ENCODE results near the gene CPXM2. TPM values are rescaled to one million over a fixed set of nuclear protein-coding genes. Genes with fewer than 3 reads are reported as not detected.
"Not testable (repeated sequence)": the region's sequence is repeated elsewhere in the genome, so short reads cannot be mapped to it uniquely, and the experiment has no call there.

CPXM2 gene
- total RNA-seq, 1 donor from 2014 or later: 0.16 TPM

- DNase-seq: no peak
Observed at GRCh38 chr10:123742751-123743440, 148.7 kb downstream of the CPXM2 start.

DNA sequence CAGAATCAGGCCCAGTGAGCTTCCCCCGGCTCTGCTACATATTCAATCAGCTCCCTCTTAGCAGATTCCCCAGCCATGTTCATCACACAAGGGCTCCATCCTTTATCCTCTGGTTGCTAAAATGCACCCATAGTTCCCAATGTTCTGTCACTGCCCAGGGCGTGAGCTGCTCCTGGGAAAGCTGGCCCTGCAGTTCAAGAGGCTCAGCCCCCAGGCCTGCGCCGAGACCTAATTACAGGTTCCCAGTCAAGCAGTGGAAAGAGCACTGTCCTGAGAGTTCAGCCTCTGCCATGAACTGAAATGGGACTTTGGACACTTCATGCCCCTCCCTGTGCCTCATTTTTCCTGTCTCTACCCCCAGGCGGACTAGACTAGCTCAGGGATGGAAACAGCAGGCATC, 149.9 kb downstream of the CPXM2 start:
- DNase-seq: no peak

GRCh38 chr10:123741146-123741545, 150.5 kb downstream of the CPXM2 start:
- no peak for DNase-seq

- DNase-seq: not testable (repeated sequence)
Observed at GRCh38 chr10:123736917-123737316, 154.7 kb downstream of the CPXM2 start.

DNA sequence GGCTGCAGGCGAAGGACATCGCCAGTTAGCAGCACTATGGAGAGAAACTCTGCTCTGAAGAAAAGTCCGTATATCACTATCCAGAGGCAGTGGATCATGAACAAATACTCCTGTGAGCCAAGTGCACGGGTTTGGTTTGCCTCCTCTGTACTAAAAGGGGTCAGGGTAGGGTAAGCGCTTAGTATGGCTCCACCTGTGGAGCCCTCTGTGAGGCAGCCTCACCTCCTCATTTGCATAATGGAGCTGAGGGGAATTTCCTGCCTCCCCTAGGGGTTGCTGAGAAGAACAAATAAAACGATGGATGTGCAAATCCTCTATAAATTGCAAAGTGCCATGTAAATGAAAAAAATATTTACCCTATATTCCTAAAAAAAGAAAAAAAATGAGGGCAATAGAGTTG, 162.1 kb downstream of the CPXM2 start:
- no peak for DNase-seq

DNA sequence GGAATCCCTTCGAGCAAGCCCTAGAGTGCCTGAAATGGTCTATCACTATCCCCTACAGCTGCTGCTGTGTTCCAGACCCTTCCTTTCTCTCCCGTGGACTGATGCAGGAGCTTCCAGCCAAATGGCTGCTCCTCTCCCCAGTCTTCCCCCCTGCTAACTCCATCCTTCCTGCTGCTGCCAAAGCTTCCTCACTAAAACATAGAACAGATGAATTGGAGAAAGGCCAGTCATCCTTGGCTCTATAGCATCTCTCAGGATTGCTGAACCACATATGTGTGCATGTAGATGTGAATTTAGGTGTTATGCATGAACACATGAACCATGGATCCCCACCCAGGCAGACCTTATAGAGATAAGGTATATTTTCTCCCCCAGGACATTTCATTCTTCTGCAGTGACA, 164.8 kb downstream of the CPXM2 start:
- no peak for DNase-seq

DNA sequence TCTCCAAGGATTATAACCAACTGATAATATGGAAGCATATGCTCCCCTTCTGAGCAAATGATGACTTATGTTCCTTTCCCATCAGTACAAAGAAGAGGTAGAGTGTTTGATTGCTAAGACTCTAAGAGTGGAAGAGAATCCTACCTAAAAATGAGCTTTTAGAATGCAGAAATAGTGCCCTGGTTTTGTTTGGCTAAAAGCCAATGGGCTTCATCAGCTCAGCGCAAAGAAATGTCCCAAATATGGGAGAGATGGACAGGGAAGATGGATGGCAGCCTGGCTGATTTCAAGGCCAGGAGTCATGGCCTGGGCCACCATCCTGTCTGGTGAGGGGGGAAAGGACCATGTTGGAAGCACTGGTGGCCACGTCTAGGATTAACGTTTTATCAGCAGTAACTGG, 165.2 kb downstream of the CPXM2 start:
- DNase-seq: no peak

DNA sequence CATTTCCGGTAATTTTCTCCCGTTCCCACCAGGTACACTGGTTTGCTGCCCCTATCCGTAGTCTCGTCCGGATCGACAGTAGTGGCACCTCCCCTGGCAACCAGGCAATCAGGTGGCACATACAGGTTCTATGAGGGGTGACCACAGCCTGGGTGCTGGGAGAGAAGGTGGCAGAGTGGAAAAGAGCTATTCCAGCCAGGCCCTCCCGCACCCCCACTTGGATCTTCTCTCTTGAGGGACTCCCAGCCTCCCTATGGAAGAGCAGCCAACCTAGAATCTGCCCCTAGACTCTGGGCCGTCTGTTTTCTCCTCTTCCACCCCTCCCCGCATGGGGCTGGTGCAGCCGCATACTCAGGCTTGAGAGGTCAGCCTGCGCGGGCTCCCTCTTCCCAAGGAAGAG, 166.9 kb downstream of the CPXM2 start:
- DNase-seq: no peak

GRCh38 chr10:123722351-123722750, 169.3 kb downstream of the CPXM2 start:
- DNase-seq: no peak

- no peak for DNase-seq
Observed at GRCh38 chr10:123721441-123722049, 170.1 kb downstream of the CPXM2 start.

DNA sequence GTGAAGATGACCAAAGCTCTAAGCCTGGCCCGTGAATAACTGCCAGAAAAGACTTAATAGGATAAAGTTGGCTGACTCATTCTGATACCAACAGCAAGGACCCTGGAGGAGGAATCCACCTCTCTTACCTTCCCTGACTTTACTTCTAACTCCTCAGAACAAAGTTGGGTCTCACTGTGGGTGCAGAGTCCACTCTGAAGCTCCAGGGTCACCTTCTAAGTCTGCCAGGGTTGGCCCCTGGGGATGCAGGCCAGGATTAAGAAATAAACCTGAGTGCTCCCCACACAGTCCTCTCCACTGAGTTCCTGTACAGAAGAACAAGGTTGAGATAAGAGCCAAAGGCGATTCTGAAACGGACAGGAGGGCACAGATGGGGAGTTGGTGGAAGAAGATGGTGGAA, 171.1 kb downstream of the CPXM2 start:
- DNase-seq: no peak

DNA sequence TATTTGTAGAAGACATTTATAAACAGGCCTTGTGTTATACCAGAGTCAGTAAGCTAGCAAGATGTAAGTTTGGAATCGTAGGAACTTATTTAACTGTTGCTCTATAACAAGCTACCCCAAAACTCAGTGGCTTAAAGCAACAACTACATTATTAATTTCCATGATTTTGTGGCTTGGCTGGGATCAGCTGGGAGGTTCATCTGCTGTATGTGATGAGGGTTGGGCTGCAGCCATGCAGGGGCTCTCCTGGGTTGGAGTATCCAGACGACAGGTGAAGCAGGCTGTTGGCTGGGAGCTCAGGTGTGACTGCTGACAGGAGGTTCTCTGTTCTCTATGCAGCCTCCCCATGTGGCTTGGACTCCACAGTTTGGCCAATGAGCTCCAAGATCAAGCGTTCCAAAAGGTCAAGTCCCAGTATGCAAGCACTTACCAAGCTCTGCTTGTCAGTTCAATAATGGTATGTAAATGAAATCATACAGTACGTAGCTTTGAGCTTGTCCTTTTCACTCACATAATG, 173.0 kb downstream of the CPXM2 start:
- no peak for DNase-seq

GRCh38 chr10:123717336-123717735, 174.3 kb downstream of the CPXM2 start:
- DNase-seq: no peak

- no peak for DNase-seq
Observed at GRCh38 chr10:123715546-123715945, 176.1 kb downstream of the CPXM2 start.

- DNase-seq: no peak
Observed at GRCh38 chr10:123706236-123706635, 185.4 kb downstream of the CPXM2 start.

DNA sequence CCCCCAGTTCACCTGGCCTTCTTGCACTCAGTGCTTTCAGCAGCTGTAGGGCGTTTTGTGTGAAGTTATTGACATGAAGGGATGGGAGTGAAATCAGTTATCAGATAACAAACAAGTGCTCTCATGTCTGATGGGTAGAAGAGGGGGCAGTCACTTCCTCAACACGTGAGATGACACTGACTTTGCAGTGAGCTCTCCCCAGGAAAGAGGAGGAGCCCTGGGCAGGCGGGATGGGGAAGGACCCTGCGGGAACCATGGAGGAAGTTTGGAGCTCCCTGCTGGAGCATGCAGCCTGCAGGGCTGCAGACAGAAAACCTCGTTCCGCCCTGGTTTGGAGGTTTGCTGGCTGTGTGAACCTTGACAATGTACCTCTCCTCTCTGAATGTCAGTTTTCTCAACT, 186.8 kb downstream of the CPXM2 start:
- DNase-seq: no peak

DNA sequence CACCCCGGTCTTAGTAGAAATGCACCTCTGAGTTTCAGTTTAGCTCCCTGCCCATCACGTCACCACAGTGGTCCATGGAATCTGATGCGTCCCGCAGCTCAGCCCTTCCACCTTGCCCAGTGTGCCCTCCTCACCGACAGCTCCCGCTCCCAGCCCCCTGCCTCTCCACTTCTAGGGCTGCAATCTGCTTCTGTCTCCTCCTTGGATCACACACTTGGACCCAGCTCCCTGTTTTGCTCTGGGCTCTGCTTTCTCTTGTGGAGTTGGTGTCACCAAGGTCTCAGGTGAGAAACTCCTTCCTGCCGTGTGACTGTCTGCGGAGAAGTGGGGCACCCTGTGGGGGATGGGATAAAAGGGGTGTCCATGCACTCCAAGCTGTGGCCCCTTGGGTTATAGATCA, 187.5 kb downstream of the CPXM2 start:
- no peak for DNase-seq

DNA sequence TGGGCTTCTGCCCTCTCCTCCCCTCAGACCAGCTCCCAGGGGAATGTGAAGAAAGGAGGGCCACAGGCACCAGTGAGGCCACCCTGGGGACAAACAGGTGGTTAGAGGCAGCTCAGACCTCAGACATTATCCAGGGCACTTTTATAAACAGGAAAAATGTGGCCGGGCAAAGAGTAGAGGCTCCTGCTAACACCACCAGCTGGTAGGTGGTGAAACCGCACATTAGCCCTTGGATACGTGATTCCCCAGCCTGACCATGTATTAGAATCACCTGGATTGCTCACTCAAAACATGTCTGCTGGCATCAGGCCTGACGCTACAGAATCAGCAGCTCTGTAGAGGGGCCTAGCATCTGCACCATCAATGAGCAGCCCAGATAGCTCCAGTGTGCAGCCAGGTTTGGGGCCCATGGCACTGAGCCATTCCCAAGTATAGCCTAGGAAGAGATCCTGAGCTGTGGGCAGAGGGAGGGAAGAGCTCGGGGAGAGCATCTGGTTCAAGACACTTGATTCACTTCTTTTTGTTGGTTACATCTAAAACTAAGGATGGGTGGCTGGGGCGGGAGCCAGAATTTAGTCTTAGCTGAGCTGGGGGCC, 188.3 kb downstream of the CPXM2 start:
- DNase-seq: no peak

Other genes with a start within 250 kb of the CPXM2 start
- 3.1 TPM for gene GPR26, start 225.5 kb downstream of the CPXM2 start, total RNA-seq
- 58.6 TPM for gene CHST15, start 201.8 kb upstream of the CPXM2 start, total RNA-seq